ENCODE results near the gene RREB1.

RREB1 gene

GRCh38 chr6:7175462-7175861 lies 67.7 kb downstream of the RREB1 start:
- no peak for DNase-seq
- in situ Hi-C loops (cut with MboI; ENCODE audit: low pct_unique_long_range_greater_than_20kb, low sequenced_read_pairs): no loop called here

- no peak for DNase-seq
- in situ Hi-C loops (cut with MboI; ENCODE audit: low pct_unique_long_range_greater_than_20kb, low sequenced_read_pairs): no loop called here
Observed at GRCh38 chr6:7176208-7176607, 68.4 kb downstream of the RREB1 start.

- no peak for DNase-seq
Observed at GRCh38 chr6:7178280-7178679, 70.5 kb downstream of the RREB1 start.

GRCh38 chr6:7180751-7181150 lies 73.0 kb downstream of the RREB1 start:
- no peak for DNase-seq
- in situ Hi-C loops (cut with MboI; ENCODE audit: low pct_unique_long_range_greater_than_20kb, low sequenced_read_pairs): no loop called here

More at GRCh38 chr6:7178280-7178679, 70.5 kb downstream of the RREB1 start:
- in situ Hi-C loops (cut with MboI; ENCODE audit: low pct_unique_long_range_greater_than_20kb, low sequenced_read_pairs): no loop called here

GRCh38 chr6:7183707-7184106 lies 75.9 kb downstream of the RREB1 start:
- DNase-seq: no peak
- in situ Hi-C loops (cut with MboI; ENCODE audit: low pct_unique_long_range_greater_than_20kb, low sequenced_read_pairs): no loop called here

GRCh38 chr6:7184502-7184901 lies 76.7 kb downstream of the RREB1 start:
- in situ Hi-C loops (cut with MboI; ENCODE audit: low pct_unique_long_range_greater_than_20kb, low sequenced_read_pairs): no loop called here
- DNase-seq: no peak

- in situ Hi-C loops (cut with MboI; ENCODE audit: low pct_unique_long_range_greater_than_20kb, low sequenced_read_pairs): no loop called here
- no peak for DNase-seq
Observed at GRCh38 chr6:7185561-7185960, 77.8 kb downstream of the RREB1 start.

GRCh38 chr6:7188492-7188891 lies 80.7 kb downstream of the RREB1 start:
- in situ Hi-C loops (cut with MboI; ENCODE audit: low pct_unique_long_range_greater_than_20kb, low sequenced_read_pairs): no loop called here

GRCh38 chr6:7189101-7189758 lies 81.5 kb downstream of the RREB1 start:
- in situ Hi-C loops (cut with MboI; ENCODE audit: low pct_unique_long_range_greater_than_20kb, low sequenced_read_pairs): no loop called here
- no peak for DNase-seq

More at GRCh38 chr6:7188492-7188891, 80.7 kb downstream of the RREB1 start:
- DNase-seq: no peak

GRCh38 chr6:7190791-7191190 lies 83.0 kb downstream of the RREB1 start:
- no peak for DNase-seq
- in situ Hi-C loops (cut with MboI; ENCODE audit: low pct_unique_long_range_greater_than_20kb, low sequenced_read_pairs): no loop called here

GRCh38 chr6:7193122-7193521 lies 85.4 kb downstream of the RREB1 start:
- DNase-seq: no peak

GRCh38 chr6:7194657-7195056 lies 86.9 kb downstream of the RREB1 start:
- no peak for DNase-seq
- in situ Hi-C loops (cut with MboI; ENCODE audit: low pct_unique_long_range_greater_than_20kb, low sequenced_read_pairs): no loop called here

More at GRCh38 chr6:7193122-7193521, 85.4 kb downstream of the RREB1 start:
- in situ Hi-C loops (cut with MboI; ENCODE audit: low pct_unique_long_range_greater_than_20kb, low sequenced_read_pairs): no loop called here

- in situ Hi-C loops (cut with MboI; ENCODE audit: low pct_unique_long_range_greater_than_20kb, low sequenced_read_pairs): no loop called here
- DNase-seq: no peak
Observed at GRCh38 chr6:7195339-7196018, 87.7 kb downstream of the RREB1 start.

GRCh38 chr6:7196019-7196402 lies 88.2 kb downstream of the RREB1 start:
- in situ Hi-C loops (cut with MboI; ENCODE audit: low pct_unique_long_range_greater_than_20kb, low sequenced_read_pairs): no loop called here
- DNase-seq: no peak

- in situ Hi-C loops (cut with MboI; ENCODE audit: low pct_unique_long_range_greater_than_20kb, low sequenced_read_pairs): no loop called here
- no peak for DNase-seq
Observed at GRCh38 chr6:7196685-7197283, 89.0 kb downstream of the RREB1 start.

- DNase-seq: no peak
- in situ Hi-C loops (cut with MboI; ENCODE audit: low pct_unique_long_range_greater_than_20kb, low sequenced_read_pairs): no loop called here
Observed at GRCh38 chr6:7197747-7198146, 90.0 kb downstream of the RREB1 start.

- in situ Hi-C loops (cut with MboI; ENCODE audit: low pct_unique_long_range_greater_than_20kb, low sequenced_read_pairs): no loop called here
- no peak for DNase-seq
Observed at GRCh38 chr6:7198833-7199800, 91.4 kb downstream of the RREB1 start.

- in situ Hi-C loops (cut with MboI; ENCODE audit: low pct_unique_long_range_greater_than_20kb, low sequenced_read_pairs): no loop called here
- no peak for DNase-seq
Observed at GRCh38 chr6:7200598-7201443, 93.1 kb downstream of the RREB1 start.

GRCh38 chr6:7201444-7201731 lies 93.6 kb downstream of the RREB1 start:
- DNase-seq: no peak
- in situ Hi-C loops (cut with MboI; ENCODE audit: low pct_unique_long_range_greater_than_20kb, low sequenced_read_pairs): no loop called here
